AG04449 (cell line): ENCODE results near the gene C7orf33.

Experiments used
- CTCF ChIA-PET: fragments of 350-600 bp; formaldehyde crosslinking; extraction: SDS; loops from one replicate; lab custom pipeline; 2021; ENCODE audit warnings: antibody characterized with exemption; lab: Yijun Ruan, JAX
- POLR2A ChIA-PET: fragments of 400-600, 350-600 bp; formaldehyde crosslinking; extraction: SDS; loops from one replicate; lab custom pipeline; 2020; ENCODE audit warnings: antibody characterized with exemption, inconsistent platforms; lab: Yijun Ruan, JAX
- DNase-seq: peaks from one replicate; pipeline ENCODE4 v3.0.0-alpha.2; 2010; ENCODE audit warnings: low read depth, low spot score
- H3K4me3 ChIP-seq: 2 replicates; pipeline ENCODE4 v1.5.1; 2011; ENCODE audit warnings: low read depth, mild to moderate bottlenecking, control low read depth, low read length
- TF ChIP-seq, protein P1 (sequence below): IDR thresholded peaks from one replicate; pipeline ENCODE4 v1.5.1; 2011; ENCODE audit warnings: mild to moderate bottlenecking, moderate library complexity, low read length, control low read depth, inconsistent platforms; ENCODE audit not compliant: insufficient read depth; ENCODE audit errors: missing control alignments

C7orf33 gene

GRCh38 chr7:148607151-148607661 lies 16.6 kb downstream of the C7orf33 start:
- TF ChIP-seq, protein P1, sequence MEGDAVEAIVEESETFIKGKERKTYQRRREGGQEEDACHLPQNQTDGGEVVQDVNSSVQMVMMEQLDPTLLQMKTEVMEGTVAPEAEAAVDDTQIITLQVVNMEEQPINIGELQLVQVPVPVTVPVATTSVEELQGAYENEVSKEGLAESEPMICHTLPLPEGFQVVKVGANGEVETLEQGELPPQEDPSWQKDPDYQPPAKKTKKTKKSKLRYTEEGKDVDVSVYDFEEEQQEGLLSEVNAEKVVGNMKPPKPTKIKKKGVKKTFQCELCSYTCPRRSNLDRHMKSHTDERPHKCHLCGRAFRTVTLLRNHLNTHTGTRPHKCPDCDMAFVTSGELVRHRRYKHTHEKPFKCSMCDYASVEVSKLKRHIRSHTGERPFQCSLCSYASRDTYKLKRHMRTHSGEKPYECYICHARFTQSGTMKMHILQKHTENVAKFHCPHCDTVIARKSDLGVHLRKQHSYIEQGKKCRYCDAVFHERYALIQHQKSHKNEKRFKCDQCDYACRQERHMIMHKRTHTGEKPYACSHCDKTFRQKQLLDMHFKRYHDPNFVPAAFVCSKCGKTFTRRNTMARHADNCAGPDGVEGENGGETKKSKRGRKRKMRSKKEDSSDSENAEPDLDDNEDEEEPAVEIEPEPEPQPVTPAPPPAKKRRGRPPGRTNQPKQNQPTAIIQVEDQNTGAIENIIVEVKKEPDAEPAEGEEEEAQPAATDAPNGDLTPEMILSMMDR, result no peak
- CTCF ChIA-PET, result no interaction called here
- H3K4me3 ChIP-seq, result no peak overlapping the region
- POLR2A ChIA-PET, result no interaction called here
- no peak for DNase-seq

DNA sequence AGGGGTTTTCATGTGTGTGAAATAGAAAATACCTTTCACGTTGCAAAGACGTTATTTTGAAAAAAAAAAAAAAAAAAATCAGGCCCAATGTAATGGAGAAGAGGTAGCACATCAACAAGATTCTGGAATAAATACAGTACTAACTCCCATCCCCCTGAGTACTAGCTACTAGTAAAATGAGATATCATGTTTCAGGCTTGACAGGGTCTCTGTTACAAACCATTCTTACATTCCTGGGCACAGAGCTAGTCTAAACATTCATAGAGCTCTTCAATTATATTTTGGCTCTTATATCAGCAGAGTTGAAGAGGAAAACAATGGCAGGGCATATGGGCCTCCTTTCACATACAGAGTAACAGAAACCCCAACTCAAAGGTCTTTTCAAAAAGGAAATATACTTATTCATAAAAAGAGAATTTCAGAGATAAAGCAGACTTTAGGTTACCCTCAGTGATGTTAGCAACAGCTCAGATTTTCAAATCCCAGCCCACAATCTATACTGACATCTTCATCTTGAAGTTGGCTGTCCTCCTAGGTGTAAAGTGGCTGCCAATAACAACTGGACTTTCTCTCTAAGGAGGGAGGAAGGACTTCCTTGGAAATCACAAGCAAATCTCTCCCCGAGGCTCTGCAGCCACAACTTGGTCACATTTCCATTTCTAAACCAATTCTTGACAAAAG lies 18.6 kb downstream of the C7orf33 start:
- H3K4me3 ChIP-seq, result no peak overlapping the region
- ChIA-PET CTCF (interaction anchor here (0.8 kb wide), 1 partner anchor 35 kb away, joined by 3 read pairs; no protein-coding TSS in a partner anchor), POLR2A (no interaction called here)
- DNase-seq, result no peak
- TF ChIP-seq, protein P1, result no peak

- H3K4me3 ChIP-seq, result no peak overlapping the region
- POLR2A ChIA-PET, result no interaction called here
- TF ChIP-seq, protein P1, result no peak
- DNase-seq, result no peak
- CTCF ChIA-PET, result interaction anchor here (1.3 kb wide), 1 partner anchor 11 kb away, joined by 3 read pairs; no protein-coding TSS in a partner anchor
These were observed 21.1 kb downstream of the C7orf33 start for GRCh38 chr7:148611692-148612091.

DNA sequence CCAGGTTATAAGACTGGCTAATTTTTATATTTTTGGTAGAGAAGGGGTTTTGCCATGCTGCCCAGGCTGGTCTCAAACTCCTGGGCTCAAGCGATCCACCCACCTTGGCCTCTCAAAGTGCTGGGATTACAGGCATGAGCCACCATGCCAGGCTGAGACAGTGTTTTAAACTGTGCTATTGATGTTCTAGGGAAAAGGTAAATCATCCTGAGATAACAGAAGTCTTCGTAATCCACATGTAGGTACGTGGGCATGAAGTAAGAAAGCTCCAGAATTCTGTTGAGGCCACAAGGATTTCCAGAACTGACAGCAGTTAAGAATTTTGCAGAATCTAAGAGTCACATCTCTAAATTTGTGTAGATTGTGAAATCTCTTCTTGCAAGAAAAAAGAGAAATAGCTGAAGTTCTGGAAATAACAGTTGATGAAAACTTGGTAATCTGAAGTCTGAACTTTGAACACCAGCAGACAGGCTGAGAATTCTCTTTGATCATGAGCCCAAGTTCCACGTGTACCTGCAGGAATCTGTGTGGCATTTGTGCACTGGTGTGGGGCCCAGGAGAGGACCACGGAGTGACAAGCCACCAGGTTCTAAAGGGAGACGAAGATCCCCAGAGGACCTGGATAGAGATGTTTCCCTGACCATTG lies 24.6 kb downstream of the C7orf33 start:
- H3K4me3 ChIP-seq, result no peak overlapping the region
- ChIA-PET POLR2A (no interaction called here), CTCF (interaction anchor here (1.6 kb wide), 1 partner anchor 40 kb away, joined by 5 read pairs; no protein-coding TSS in a partner anchor)
- no peak for DNase-seq
- TF ChIP-seq, protein P1, result no peak

- DNase-seq, result no peak
- ChIA-PET CTCF (no interaction called here), POLR2A (no interaction called here)
- H3K4me3 ChIP-seq, result no peak overlapping the region
- TF ChIP-seq, protein P1, result no peak
These were observed 30.3 kb downstream of the C7orf33 start for GRCh38 chr7:148620749-148621359.

DNA sequence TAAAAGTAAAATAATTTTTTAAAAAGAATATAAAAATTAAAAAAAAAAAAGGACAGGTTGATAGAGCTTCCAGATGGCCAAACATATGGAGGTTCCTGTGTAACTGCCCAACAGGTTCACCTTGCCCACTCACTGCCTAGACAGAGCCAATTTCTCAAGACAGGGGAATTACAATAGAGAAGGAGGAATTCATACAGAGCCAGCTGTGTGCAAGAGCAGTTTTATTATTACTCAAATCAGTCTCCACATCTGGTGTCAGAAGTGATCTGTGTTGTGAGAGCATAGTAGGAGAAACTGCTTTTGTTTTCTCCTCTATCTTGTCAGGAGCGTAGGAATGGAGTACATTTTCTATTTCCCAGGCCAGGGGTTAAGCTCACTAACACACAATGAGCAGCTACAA lies 31.0 kb downstream of the C7orf33 start:
- POLR2A ChIA-PET, result no interaction called here
- DNase-seq, result no peak
- CTCF ChIA-PET, result no interaction called here

More for the DNA sequence above, 31.0 kb downstream of the C7orf33 start:
- no peak overlapping the region for H3K4me3 ChIP-seq
- TF ChIP-seq, protein P1, result no peak
